Hepatocyte (in vitro differentiated cells): Measurements from ENCODE around the gene SNCA.

Experiments used
- EZH2phosphoT487 ChIP-seq: fragments of 200-600 bp; sonication (generic); IDR thresholded peaks from one replicate; pipeline ENCODE4 v1.6.1; 2018; ENCODE audit warnings: antibody characterized with exemption, mild to moderate bottlenecking, low read depth, moderate library complexity; ENCODE audit not compliant: unreplicated experiment, severe bottlenecking
- TF ChIP-seq, protein P1 (sequence below): fragments of 200-600 bp; sonication (generic); IDR thresholded peaks from 2 replicates; pipeline ENCODE4 v1.5.1; 2016; ENCODE audit warnings: antibody characterized with exemption, mild to moderate bottlenecking; ENCODE audit not compliant: poor library complexity

DNA sequence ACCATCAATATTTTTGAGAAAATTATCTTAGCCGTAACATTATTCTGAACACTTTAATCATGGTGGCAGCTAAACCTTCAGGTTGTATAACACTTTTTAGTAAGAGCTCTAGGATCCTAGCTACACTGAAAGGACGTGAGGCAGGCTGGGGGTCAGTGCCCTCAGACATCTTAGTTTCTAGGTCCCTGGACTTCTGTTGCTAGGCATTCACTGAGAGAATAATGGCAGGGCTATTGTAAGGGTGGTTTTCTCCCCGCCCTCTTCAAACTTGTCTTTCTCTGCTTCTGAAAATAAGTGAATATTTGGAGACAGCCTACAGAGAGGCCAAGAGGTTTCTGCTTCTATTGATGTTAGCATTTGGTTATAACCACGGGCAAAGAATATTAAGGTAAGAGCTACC, 42.3 kb upstream of the SNCA start:
- TF ChIP-seq, protein P1, sequence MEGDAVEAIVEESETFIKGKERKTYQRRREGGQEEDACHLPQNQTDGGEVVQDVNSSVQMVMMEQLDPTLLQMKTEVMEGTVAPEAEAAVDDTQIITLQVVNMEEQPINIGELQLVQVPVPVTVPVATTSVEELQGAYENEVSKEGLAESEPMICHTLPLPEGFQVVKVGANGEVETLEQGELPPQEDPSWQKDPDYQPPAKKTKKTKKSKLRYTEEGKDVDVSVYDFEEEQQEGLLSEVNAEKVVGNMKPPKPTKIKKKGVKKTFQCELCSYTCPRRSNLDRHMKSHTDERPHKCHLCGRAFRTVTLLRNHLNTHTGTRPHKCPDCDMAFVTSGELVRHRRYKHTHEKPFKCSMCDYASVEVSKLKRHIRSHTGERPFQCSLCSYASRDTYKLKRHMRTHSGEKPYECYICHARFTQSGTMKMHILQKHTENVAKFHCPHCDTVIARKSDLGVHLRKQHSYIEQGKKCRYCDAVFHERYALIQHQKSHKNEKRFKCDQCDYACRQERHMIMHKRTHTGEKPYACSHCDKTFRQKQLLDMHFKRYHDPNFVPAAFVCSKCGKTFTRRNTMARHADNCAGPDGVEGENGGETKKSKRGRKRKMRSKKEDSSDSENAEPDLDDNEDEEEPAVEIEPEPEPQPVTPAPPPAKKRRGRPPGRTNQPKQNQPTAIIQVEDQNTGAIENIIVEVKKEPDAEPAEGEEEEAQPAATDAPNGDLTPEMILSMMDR: no peak
- TF ChIP-seq EZH2phosphoT487: no peak
